DMS 273 treated with DMSO at 0.1 percent for 48 hours (cell line): ENCODE data around the gene PPM1H.
"Not testable (repeated sequence)": the region's sequence is repeated elsewhere in the genome, so short reads cannot be mapped to it uniquely, and the experiment has no call there.

Source experiments
- DNase-seq: peaks from one replicate; lab custom pipeline; 2025; lab: John Stamatoyannopoulos, UW

The PPM1H gene

DNA sequence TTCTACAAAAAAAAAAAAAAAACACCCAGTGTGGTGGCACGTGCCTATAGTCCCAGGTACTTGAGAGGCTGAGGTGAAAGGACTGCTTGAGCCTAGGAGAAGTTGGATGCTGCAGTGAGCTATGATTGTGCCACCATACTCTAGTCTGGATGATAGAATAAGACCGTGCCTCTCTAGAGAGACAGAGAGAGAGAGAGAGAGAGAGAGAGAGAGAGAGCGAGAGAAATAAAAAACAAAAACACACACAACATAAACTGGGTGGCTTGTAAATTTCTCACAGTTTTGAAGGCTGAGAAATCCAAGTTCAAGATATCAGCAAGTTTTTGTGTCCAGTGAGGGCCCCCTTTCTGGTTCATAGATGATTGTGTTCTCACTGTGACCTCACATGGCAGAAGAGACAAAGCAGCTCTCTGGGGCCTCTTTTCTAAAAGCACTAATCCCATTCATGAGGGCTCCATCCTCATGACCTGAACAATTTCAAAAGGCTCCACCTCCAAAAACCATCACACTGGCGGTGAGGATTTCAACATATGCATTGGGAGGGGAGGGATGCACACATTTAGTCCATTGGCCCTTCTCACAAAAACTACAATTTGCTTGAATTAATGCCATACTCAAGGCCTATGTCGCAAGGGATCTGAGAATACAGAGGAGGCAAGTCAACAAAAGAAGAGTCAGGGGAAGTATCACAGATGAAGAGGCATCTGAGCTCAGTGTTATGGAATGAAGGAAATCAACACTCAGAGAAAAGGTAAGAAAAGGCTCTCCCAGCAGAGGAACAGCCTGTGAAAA, 94.9 kb downstream of the PPM1H start:
- DNase-seq: no peak

DNA sequence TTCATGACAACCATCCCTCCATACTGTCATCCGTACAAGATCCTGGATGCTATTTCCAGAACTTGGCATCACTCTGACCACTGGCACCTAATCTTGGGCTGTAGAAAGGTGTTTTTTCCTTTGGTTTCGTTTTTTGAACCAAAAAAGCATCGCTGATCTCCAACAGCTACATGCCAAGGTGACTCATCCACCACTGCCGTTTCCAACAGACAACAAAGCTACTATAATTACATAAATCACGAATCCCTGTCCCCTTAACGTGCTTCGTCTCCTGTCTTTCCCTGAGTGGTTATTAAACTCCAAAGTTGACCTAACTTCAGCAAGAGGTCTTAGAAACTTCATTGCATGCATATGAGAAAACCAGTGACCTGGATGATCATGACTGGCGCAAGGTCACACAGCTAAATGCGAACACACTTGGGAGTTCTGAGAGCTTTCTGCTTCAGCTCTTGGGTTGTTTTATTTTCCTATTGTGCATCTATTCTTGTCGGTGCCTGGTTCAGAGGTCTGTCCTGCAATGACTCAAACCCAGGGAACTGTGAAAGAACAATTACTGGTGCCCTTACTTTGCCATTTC, 99.9 kb downstream of the PPM1H start:
- no peak for DNase-seq

DNA sequence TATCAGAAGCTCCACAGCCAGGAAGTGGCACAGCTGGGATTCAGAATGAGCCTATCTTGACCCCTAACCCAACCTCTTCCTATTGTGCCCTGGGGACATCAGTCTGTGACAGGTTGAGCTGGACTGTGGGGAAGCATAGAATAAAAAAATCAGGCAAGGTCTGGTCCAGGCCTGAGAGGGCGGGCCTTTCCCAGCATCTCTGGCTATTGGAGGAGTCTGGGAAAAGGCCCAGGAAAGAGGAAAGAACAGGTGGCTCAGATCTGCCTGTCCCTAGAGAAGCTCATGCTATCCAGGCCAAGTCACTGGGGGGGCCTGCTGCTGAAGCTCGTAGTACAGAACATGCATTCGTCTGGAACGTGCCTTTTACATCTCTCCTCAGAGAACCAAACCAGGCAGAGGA, 100.5 kb downstream of the PPM1H start:
- DNase-seq: no peak

DNA sequence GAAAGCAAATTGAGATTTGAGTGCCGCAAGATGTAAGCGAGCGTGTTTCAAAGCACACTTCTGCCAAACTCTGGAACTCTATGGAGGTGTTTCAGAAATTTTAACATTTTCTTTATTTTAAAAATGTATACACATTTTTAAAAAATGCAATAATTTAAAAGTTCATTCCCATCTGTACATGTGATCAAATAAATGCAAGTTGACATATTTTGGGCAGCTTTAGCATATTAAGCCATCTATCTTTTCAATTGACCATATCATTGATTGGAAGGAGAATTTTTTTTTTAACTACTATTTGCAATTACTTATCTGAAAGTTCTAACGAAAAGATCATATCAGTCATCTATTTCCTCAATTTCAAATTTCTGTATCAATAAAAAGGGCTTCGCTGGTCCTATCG, 101.3 kb downstream of the PPM1H start:
- DNase-seq: no peak

DNA sequence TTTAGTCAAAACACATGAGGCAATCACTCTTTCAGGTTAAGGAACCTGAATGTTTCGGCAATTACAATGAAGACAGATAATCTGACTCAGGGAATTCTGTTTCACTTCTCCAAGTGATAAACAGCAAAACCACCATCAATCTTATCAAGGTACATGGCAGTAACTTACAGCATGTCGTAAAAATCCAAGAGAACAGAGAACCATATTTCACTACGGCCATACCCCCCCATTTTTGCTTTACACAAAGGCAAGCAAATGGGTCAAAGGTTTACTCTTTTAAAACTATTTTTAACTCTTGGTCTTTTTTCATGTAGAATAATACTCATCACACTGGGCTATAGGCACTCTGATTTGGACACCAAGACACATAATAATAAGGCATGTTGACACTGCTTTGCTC, 102.4 kb downstream of the PPM1H start:
- DNase-seq: no peak

DNA sequence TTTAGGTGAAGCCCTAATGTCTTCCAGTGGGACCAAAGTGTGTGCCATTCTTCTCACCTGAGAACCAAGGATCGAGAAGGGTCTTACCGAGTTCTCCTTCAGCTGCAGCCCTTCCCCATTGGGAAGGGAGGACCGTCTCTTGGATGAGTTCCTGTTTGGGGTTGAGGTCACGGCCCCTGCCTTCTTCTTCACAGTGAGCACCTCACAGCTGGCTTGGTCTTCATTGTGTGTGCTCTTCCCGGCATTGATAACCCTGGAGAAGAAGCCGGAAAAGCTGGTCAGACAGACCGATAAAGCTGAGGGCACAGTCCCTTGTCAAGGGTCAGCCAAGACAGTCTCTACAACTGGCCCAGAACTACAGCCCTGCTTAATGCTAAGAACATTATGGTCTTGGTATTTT, 102.9 kb downstream of the PPM1H start:
- no peak for DNase-seq

DNA sequence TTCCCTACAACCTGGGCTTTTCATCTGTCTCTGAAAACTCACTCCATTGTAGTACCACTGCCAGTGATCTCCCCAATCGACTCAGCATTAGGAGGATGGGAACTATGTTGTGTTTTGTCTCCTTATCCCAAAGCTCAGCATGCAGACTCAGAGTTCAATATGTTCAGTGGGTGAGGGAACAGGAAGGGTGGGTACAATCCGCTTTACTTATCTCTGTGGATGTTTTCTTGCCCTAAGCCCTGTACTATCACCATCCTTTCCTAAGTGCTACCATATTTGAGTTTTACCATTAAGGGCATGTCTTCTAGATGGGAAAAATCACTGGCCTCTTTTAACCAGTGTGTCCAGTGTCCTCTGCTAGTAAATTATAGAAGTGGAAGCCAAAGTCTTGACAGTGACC, 107.1 kb downstream of the PPM1H start:
- no peak for DNase-seq

DNA sequence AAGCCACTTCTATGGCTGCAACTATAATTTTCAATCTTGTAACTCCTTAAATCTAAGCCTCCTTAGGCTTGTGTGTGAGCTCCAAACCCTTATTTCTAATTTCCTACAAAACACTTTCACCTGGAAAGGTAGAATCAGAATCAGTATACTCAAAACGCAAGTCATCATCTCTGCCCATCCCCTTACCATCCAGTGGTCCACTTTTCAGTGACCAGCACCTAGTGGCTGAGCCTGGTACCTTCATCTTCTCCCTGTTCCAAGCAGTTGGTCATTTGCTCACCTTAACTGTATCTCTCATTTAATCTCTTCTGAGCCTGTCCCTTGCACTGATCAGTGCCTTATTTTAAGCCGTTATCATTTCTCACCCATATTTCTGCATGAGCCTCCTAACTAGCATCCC, 107.9 kb downstream of the PPM1H start:
- DNase-seq: no peak

DNA sequence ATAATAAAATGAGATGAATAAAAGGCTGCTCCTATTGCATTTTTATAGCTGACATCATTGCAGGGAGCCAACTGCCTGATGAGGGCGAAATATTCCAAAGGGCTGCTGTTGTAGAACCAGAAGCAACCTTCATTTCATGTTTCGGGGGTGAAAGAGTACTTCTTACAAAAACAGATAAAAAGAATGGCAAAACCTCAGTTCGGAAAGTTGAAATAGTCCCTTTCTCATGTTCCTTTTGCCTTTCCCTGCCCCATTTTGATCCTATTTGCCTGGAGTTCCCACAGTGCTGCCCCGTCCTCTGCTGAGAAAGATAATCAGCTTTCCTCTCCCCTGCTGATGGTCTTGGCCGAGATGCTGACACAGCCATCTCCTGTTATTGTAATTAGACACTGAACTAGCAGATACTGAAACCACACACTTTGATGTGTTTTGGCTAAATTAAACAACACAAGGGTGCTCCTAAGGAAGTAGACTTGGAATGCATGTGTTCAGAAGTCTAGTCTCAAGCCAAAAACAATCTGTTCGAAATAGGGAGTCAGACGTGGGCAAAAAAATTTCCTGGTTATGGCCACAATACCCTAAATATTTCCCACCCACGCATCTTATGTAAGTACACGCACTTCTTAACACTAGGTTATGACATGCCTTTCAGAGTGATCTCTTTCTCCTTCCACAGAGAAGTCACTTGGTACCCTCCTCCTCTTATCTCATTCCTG, 117.2 kb downstream of the PPM1H start:
- no peak for DNase-seq

DNA sequence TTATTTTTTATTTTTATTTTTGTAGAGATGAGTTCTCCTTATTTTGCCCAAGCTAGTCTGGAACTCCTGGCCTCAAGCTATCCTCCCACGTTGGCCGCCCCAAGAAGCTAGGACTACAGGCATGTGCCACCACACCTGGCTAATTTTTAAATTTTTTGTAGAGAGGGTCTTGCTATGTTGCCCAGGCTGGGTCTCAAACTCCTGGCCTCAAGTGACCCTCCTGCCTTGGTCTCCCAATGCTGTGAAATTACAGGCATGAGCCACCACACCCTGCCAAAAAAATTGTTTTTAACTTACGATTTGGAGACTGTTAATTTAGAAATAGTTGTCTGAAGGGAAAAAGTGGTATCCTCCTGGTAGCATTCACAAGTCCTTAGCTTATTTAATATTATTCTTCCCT, 120.7 kb downstream of the PPM1H start:
- no peak for DNase-seq

DNA sequence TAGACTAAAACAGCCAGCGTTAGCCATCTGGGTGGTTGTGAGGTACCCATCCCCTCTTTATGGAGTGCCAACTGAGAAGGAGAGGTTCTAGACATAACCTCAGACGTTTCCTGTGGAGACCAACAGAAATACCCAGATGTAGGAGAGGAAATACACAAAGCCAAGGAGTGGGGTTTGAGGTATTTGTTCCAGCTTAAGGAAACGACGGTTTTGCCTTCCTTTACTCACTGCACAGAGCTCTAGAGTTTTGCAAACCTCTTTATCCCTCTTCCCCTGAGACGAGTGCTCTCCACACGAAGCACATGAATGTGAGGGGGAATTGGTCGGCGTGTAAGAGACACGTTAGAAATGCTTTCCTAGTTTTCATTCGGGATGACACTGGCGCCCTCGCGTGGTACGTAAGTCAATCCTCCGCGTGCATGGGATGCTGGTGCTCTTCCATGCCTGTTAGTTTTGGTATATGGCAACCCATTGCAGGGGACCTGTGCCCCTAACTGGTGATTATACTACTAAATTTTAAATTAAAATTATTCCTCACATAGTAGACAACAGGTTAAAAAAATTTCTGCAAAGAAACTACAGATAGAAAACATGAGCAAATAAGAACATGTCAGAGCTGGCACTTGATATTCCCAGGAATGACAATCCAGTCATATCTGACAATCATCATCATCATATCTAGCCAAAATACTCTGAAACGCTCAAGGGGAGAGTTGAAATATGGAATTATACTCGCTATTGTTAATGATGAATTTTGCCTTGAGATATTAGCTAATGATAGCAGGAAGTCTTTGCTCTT, 121.7 kb downstream of the PPM1H start:
- DNase-seq: no peak

DNA sequence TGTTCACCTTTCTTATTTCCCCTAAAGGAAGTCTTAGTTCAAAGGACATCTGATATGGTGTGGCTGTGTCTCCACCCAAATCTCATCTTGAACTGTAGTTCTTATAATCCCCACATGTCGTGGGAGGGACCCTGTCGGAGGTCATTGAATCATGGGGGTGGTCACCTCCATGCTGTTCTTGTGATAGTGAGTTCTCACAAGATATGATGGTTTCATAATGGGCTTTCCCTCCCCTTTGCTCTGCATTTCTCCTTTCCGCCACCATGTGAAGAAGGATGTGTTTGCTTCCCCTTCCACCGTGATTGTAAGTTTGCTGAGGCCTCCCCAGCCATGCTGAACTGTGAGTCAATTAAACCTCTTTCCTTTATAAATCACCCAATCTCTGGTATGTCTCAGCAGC, 123.5 kb downstream of the PPM1H start:
- not testable (repeated sequence) for DNase-seq

DNA sequence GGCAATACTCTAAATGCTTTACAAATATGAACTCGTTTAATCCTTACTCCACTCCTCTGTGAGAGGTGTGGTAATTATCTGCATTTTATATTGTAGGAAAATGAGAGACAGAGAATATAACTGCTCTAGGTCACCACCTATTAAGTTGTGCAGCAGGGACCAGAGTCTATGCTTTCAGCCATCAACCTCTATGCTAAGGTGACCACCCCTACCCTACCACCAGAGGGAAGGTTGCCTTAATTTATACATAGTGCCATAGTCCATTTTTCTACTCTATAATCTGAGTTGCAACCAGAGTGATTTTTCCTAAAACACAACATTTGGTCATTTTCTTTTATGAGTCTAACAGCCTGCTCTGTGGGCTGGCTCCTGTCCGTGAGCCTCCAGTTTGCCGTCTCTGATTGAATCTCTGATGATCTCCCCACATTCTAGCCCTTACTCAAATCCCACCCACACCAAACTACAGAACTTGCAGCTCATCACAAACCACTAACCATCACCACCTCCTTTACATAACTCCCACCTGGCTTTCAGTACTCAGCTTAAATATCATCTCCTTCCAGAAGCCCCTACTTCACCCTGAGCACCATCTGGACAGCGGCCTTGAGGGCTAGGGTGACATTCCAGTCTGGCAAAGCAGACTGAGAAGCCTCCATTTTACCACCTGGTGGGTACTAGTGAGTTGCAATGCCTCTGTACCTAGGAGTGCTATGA, 126.6 kb downstream of the PPM1H start:
- DNase-seq: no peak

DNA sequence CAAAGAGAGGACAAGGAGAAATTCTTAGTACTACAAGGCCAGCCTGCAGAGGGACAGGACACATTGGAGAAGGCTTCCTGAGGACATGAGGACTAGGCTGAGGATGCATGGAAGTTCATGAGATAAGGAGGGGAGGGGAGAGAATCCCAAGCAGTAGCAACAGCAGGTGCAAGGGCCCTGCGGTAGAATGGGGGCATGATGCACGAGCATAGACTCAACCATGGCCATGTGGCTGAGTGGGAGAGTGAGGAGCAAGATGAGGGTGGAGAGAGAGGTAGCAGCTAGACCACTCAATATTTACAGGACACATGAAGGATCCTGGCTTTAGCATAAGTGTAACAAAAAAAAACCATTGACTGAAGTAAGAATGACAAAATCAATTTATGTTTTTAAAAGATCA, 128.1 kb downstream of the PPM1H start:
- no peak for DNase-seq

DNA sequence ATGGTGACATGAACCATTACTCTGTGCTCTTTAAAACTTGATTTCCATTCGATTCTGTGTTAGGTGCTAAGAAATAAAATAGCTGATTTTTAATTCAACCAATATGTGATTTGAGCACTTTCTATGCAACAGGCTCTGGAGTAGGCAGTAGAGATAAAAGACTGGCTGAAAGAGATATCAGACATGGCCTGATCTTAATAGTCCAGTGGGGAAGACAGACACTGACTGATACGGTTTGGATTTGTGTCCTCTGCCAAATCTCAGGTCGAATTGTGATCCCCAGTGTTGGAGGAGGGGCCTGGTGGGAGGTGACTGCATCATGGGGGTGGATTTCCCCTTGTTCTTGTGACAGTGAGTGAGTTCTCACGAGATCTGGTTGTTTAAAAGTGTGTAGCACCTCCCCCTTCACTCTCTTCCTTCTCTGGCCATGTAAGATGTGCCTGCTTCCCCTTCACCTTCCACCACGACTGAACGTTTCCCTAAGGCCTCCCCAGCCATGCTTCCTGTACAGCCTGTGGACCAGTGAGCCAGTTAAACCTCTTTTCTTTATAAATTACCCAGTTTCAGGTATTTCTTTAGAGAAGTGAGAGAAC, 128.6 kb downstream of the PPM1H start:
- no peak for DNase-seq

DNA sequence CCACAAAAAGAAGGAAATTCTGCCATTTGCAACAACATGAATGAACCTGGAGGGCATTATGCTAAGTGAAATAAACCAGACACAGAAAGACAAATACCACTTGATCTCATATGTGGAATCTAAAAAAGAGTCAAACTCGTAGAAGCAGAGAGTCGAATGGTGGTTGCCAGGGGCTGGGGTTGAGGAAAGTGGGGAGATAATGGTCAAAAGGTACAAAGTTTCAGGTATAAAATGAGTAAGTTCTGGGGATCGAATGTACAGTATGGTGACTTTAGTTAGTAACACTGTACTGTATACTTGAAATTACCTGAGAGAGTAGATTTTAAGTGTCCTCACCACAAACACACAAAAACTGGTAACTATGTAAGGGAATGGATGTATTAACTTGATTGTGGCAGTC, 129.4 kb downstream of the PPM1H start:
- no peak for DNase-seq

DNA sequence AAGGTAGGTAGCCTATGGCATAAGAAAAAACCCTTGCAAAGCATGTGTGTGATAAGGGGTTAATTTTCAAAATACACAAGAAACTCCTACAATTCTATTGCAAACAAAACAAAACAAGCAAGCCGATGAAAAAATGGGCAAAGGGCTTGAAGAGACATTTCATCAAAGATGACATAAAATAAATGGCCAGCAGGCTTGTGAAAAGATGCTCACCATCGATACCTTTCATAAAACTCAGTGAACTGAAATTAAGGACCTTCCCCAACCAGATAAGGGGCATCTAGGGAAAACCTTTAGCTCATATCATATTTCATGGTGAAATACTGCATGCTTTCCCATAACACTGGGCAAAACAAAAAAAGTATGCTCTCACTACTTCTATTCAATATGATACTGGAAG, 131.2 kb downstream of the PPM1H start:
- no peak for DNase-seq

DNA sequence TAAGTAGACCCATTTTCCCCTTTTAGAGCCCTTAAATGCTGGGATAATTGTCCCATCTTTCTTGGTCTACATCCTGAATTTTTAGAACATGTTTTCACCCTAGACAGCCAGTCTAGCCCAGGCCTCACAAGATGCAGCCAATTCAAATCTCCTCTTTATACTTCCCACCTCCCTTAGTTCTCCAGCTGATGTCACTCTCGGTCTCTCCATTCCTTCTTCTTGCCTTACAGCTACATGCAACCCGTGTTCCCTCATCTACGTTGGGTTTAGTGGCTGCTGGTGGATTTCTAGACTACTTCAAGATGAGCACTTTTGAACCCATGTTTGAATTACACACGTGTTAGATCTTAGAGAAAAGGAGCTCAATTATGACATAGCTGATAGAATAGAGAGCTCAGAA, 132.0 kb downstream of the PPM1H start:
- DNase-seq: no peak

DNA sequence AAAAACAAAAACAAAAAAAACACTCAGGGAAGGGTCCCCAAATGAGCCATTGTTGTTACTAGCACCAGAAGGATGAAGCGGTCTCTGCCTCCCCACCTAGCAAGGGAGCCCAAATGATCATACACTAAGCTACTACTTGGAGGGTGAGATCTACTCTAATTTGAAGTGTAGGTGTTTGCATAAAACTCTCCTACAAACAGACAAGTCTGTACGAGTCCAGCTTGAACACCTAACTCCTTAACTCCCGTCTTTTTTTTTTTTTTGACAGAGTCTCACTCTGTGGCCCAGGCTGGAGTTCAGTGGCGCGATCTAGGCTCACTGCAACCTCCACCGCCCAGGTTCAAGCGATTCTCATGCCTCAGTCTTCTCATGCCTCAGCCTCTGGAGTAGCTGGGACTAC, 132.6 kb downstream of the PPM1H start:
- DNase-seq: no peak

DNA sequence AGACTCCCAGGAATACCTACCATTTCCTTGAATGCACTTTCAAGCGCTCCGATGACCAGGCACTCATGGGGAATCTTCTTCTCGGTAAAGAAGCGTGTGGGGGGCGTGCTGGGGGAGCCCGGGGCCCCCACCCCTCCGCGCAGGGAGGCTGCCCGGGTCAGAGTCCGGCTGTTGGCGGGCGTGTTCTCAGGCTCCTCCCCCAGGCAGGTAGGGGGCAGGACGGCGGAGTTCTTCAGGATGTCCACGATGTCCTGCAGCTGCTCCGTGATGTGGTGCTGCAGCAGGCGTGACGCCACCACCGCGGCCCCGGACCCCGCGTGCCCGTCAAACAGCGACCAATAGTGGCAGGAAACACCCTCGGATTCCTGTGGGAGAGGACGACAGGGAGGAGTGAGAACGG, 133.2 kb downstream of the PPM1H start:
- DNase-seq: no peak

DNA sequence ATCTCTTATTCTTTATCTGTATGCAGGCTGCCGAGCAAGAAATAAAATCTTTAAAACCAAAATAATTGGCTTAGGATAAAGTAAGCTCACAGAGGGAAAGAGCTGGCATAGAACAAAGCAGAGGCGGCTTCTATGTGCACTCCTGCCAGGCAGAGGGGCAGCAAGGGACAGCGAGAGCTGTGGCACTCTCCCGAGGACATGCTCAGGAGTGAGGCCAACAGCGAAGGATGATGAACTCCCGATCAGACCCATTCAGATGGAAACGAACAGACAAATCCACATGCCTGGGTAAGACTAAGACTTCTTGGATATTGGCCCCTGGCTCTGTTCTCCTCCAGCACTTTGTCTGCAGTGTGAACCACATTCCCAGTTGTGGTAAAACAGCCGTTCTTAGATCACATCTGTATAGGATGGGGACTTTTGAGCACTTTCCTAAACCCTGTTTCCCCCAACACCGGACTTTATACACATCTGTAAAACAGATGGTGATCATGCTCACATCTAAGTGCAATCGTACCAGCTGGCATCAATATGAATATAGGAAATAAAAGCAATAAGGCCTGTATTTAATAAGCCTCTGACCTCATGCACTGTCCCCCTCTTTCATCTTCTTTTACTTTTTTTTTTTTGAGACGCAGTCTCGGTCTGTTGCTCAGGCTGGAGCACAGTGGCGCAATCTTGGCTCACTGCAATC, 134.1 kb downstream of the PPM1H start:
- DNase-seq: no peak
